Lower lobe of right lung (tissue), 2 donors: ENCODE results near the gene GRIP2. TPM values are rescaled to one million over a fixed set of nuclear protein-coding genes. Genes with fewer than 3 reads are reported as not detected.

ENCODE experiments used
- ATAC-seq, 2 donors: fragments of 200-7000 bp; cut with Tn5 transposase; one replicate each; pipeline ENCODE4 v1.9.1; 2020 to 2022; ENCODE audit warnings: mild to moderate bottlenecking in 2 of 2, moderate library complexity in 2 of 2
- DNase-seq: peaks from one replicate; pipeline ENCODE4 v3.0.0-alpha.2; 2020
- H3K27ac ChIP-seq: fragments of 200-600 bp; one replicate; pipeline ENCODE4 v1.8.0; 2022
- H3K27me3 ChIP-seq: fragments of 200-600 bp; one replicate; pipeline ENCODE4 v1.8.0; 2022; ENCODE audit warnings: low read depth
- H3K36me3 ChIP-seq: fragments of 200-600 bp; one replicate; pipeline ENCODE4 v1.8.0; 2022; ENCODE audit warnings: mild to moderate bottlenecking
- H3K4me1 ChIP-seq: fragments of 200-600 bp; one replicate; pipeline ENCODE4 v1.8.0; 2022
- H3K4me3 ChIP-seq: fragments of 200-600 bp; one replicate; pipeline ENCODE4 v1.8.0; 2022; ENCODE audit warnings: mild to moderate bottlenecking
- H3K9me3 ChIP-seq: fragments of 200-600 bp; one replicate; pipeline ENCODE4 v1.8.0; 2022
- CTCF ChIP-seq: fragments of 200-600 bp; IDR thresholded peaks from one replicate; pipeline ENCODE4 v1.8.0; 2022; ENCODE audit warnings: antibody characterized with exemption, mild to moderate bottlenecking
- intact Hi-C: fragments of 100-400 bp; cut with DNase I; formaldehyde crosslinking; loops from one replicate; pipeline ENCODE4 v1.11.0; 2022
- total RNA-seq: library from RNA; stranded (reverse); fragmentation: NEBNext Ultra II Directional; extraction: Animal tissue kit (Norgen Biotek cat#: 25700); gene quantifications from one replicate; pipeline ENCODE4 v1.2.1, GENCODE V29; 2021
- donor health status: DM: no; HTN: yes; CAD: no; lungs with severe emphysema.

The GRIP2 gene
- total RNA-seq, 1 donor from 2014 or later, result 1.1 TPM

GRCh38 chr3:14478956-14479550 lies 61.1 kb downstream of the GRIP2 start:
- no peaks in the 10 kb centered on the region for H3K27me3 ChIP-seq
- intact Hi-C loops, result no loop called here
- DNase-seq, result peak; percentile 20
- H3K9me3 ChIP-seq, result no peaks in the 10 kb centered on the region
- no peak overlapping the region for H3K27ac ChIP-seq
- no peak for ATAC-seq
- no peak overlapping the region for H3K4me3 ChIP-seq
- peaks cover 96% of the 10 kb centered on the region for H3K36me3 ChIP-seq
- no peak for TF ChIP-seq CTCF
- H3K4me1 ChIP-seq, result peaks cover 11% of the 10 kb centered on the region

GRCh38 chr3:14477311-14477935 lies 62.7 kb downstream of the GRIP2 start:
- Histone ChIP-seq H3K4me3 (no peak overlapping the region), H3K27me3 (no peaks in the 10 kb centered on the region), H3K27ac (no peak overlapping the region), H3K9me3 (no peaks in the 10 kb centered on the region), H3K36me3 (peaks cover 95% of the 10 kb centered on the region), H3K4me1 (peaks cover 25% of the 10 kb centered on the region)
- intact Hi-C loops, result no loop called here
- ATAC-seq (no peak), DNase-seq (peak; percentile 24)
- no peak for TF ChIP-seq CTCF

- Histone ChIP-seq H3K4me3 (no peak overlapping the region), H3K27me3 (no peaks in the 10 kb centered on the region), H3K27ac (no peak overlapping the region), H3K36me3 (peaks cover 95% of the 10 kb centered on the region), H3K4me1 (peaks cover 22% of the 10 kb centered on the region), H3K9me3 (no peaks in the 10 kb centered on the region)
- TF ChIP-seq CTCF, result no peak
- ATAC-seq (no peak), DNase-seq (peak; percentile 21)
- intact Hi-C loops, result no loop called here
Measured at GRCh38 chr3:14476583-14477265, 63.4 kb downstream of the GRIP2 start.

DNA sequence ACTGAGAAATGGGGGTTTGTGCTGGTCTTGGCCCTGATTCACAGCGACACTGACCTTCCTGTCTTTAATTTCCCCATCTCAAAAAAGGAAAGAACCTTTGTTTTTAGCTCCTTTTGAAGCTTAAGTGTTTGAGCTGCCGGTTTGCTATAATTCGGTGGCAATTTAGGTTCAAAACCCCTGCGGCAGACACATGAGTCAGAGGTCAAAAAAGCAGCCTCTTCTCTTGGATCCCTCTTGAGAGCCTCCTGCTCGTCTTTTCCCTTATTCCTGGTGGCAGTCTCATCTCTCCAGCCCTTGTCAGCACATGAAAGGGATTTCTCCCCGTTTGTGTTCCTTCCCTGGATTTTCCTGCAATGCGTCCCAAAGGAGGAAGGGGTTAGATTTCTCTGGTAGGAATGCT lies 64.5 kb downstream of the GRIP2 start:
- Histone ChIP-seq H3K27me3 (no peaks in the 10 kb centered on the region), H3K4me1 (peaks cover 20% of the 10 kb centered on the region), H3K4me3 (no peak overlapping the region), H3K27ac (no peak overlapping the region), H3K36me3 (peaks cover 95% of the 10 kb centered on the region), H3K9me3 (no peaks in the 10 kb centered on the region)
- intact Hi-C loops, result no loop called here
- TF ChIP-seq CTCF, result no peak
- ATAC-seq (no peak), DNase-seq (no peak)

DNA sequence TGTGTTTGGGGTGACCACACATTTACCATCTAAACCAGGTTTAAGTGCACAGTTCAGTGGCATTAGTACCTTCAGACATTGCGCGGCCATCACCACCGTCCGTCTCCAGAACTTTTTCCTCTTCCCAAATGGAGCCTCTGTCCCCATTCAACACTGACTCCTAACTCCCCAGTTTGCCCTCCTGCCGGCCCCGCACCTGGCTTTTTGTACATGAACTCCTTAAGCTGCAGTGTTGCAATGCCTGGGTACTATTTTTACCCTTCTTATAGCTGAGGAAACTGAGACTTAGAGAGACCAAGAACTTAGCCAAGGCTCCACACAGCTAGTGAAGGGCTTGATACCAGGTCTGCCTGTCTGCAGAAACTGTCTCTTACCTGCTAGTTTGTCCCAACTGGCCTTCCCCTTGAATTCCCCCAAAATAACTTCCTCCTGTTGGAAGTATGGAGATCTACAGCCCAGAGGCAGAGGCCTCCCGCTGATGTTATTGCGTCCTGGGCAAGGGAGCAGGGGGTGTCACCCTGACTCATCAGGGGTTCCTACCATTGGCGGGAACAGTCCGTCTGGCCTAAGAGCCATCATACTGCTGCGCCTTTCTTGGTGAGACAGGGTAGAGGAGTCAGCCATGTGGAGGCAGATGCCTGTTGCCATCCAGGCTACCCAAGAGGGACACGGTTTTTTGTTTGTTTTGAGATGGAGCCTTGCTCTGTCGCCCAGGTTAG lies 65.6 kb downstream of the GRIP2 start:
- Histone ChIP-seq H3K27me3 (no peaks in the 10 kb centered on the region), H3K36me3 (peaks cover 94% of the 10 kb centered on the region), H3K4me3 (no peak overlapping the region), H3K9me3 (no peaks in the 10 kb centered on the region), H3K27ac (no peak overlapping the region), H3K4me1 (peaks cover 20% of the 10 kb centered on the region)
- no peak for TF ChIP-seq CTCF
- no peak for ATAC-seq
- intact Hi-C loops, result no loop called here
- no peak for DNase-seq
